Gastroesophageal sphincter (tissue), 4 donors: Measurements from ENCODE around the gene ATG14. TPM values are rescaled to one million over a fixed set of nuclear protein-coding genes. Genes with fewer than 3 reads are reported as not detected.

ENCODE experiments used
- ATAC-seq: fragments of 150-250 bp; one replicate; pipeline ENCODE4 v1.9.1; 2016; ENCODE audit warnings: mild to moderate bottlenecking, moderate library complexity
- H3K27ac ChIP-seq, 4 donors: fragments of 200-600 bp; sonication (generic) in 3 of 4; 1 replicate in 3 of 4; 2 replicates in 1 of 4; pipeline ENCODE4 v1.5.1; 2016 to 2019
- H3K27me3 ChIP-seq: fragments of 200-600 bp; sonication (generic); one replicate; pipeline ENCODE4 v1.5.1; 2019
- H3K36me3 ChIP-seq, 2 donors: fragments of 200-600 bp; sonication (generic); one replicate each; pipeline ENCODE4 v1.5.1; 2019; ENCODE audit warnings: control low read depth in 1 of 2
- H3K4me1 ChIP-seq, 3 donors: fragments of 200-600 bp; sonication (generic); 1 replicate in 2 of 3; 2 replicates in 1 of 3; pipeline ENCODE4 v1.5.1; 2016 to 2019; ENCODE audit warnings: control low read depth in 2 of 3
- H3K4me3 ChIP-seq, 2 donors: fragments of 200-600 bp; sonication (generic); one replicate each; pipeline ENCODE4 v1.5.1; 2019; ENCODE audit warnings: mild to moderate bottlenecking in 1 of 2, moderate library complexity in 1 of 2
- H3K9me3 ChIP-seq, 3 donors: fragments of 200-600 bp; sonication (generic); one replicate each; pipeline ENCODE4 v1.5.1; 2017 to 2019; ENCODE audit warnings: control low read depth in 2 of 3
- CTCF ChIP-seq, 4 experiments: fragments of 200-600 bp in 2 of 4; fragments of 450-650 bp in 2 of 4; sonication (generic) in 1 of 4; IDR thresholded peaks; one replicate each; pipeline ENCODE4 v1.5.1; 2017 to 2019; ENCODE audit warnings: antibody characterized with exemption in 4 of 4, mild to moderate bottlenecking in 2 of 4, moderate library complexity in 2 of 4
- EP300 ChIP-seq: sonication (generic); formaldehyde crosslinking; IDR thresholded peaks from one replicate; pipeline ENCODE4 v1.6.1; 2017; ENCODE audit warnings: antibody characterized with exemption, mild to moderate bottlenecking
- POLR2A ChIP-seq, 2 donors: fragments of 450-650 bp; IDR thresholded peaks; one replicate each; pipeline ENCODE4 v1.6.1; 2017; ENCODE audit warnings: antibody characterized with exemption in 2 of 2, mild to moderate bottlenecking in 2 of 2, moderate library complexity in 1 of 2
- POLR2AphosphoS5 ChIP-seq: sonication (generic); formaldehyde crosslinking; IDR thresholded peaks from one replicate; pipeline ENCODE4 v1.6.1; 2017; ENCODE audit warnings: antibody characterized with exemption
- WGBS, 2 donors: methylation state at CpG; one replicate each; pipeline ENCODE4 v1.1.5; 2018; ENCODE audit warnings: low coverage in 1 of 2; 5-methylcytosine and 5-hydroxymethylcytosine counted together
- total RNA-seq, 4 donors: library from RNA; depleted of rRNA; stranded (reverse); fragments of >200 nt; gene quantifications; one replicate each; pipeline ENCODE4 v1.1.0, GENCODE V29; 2016

ATG14 gene
- total RNA-seq, 4 donors from 2014 or later, result 16.4 to 29.9 (median 18.1) TPM

- TF ChIP-seq EP300 (no peak), CTCF (IDR thresholded peaks at IDR 0.05) (no peak), POLR2AphosphoS5 (no peak), POLR2A (IDR thresholded peaks at IDR 0.05) (no peak)
- Histone ChIP-seq H3K4me1 (peaks cover 0 to 52% (median 10%) of the 10 kb centered on the region in 3 donors), H3K27ac (no peak overlapping the region), H3K27me3 (no peaks in the 10 kb centered on the region), H3K4me3 (no peak overlapping the region), H3K9me3 (no peaks in the 10 kb centered on the region), H3K36me3 (no peaks in the 10 kb centered on the region)
- no peak for ATAC-seq
- 55 to 60% methylated on average over 3 to 4 of the region's 4 CpGs for WGBS, 2 donors
These were observed 77.7 kb downstream of the ATG14 start for GRCh38 chr14:55333711-55334485.

- Histone ChIP-seq H3K27ac (no peak overlapping the region), H3K9me3 (no peaks in the 10 kb centered on the region), H3K4me3 (no peak overlapping the region), H3K27me3 (no peaks in the 10 kb centered on the region), H3K36me3 (no peaks in the 10 kb centered on the region), H3K4me1 (peaks cover 0 to 57% (median 10%) of the 10 kb centered on the region in 3 donors)
- TF ChIP-seq POLR2AphosphoS5 (no peak), POLR2A (IDR thresholded peaks at IDR 0.05) (no peak), EP300 (no peak), CTCF (IDR thresholded peaks at IDR 0.05) (no peak)
- no peak for ATAC-seq
- WGBS, 2 donors, result 62 to 67% methylated on average over 5 to 6 of the region's 7 CpGs
These were observed 78.7 kb downstream of the ATG14 start for GRCh38 chr14:55332654-55333570.

- no peak overlapping the region for H3K4me3 ChIP-seq
- peak overlapping the region in 1 of 4 donors; percentile 37 for H3K27ac ChIP-seq
- H3K36me3 ChIP-seq, result no peaks in the 10 kb centered on the region
- ATAC-seq, result no peak
- H3K9me3 ChIP-seq, result no peaks in the 10 kb centered on the region
- H3K4me1 ChIP-seq, result peaks cover 0 to 72% (median 10%) of the 10 kb centered on the region in 3 donors
- WGBS, 2 donors, result 45 to 79% methylated on average over 5 to 6 of the region's 6 CpGs
- TF ChIP-seq POLR2A (IDR thresholded peaks at IDR 0.05) (no peak), POLR2AphosphoS5 (no peak), EP300 (no peak), CTCF (IDR thresholded peaks at IDR 0.05) (no peak)
- H3K27me3 ChIP-seq, result no peaks in the 10 kb centered on the region
These were observed 81.5 kb downstream of the ATG14 start for GRCh38 chr14:55329999-55330710.

- Histone ChIP-seq H3K4me1 (peaks cover 0 to 55% (median 4%) of the 10 kb centered on the region in 3 donors), H3K9me3 (no peaks in the 10 kb centered on the region), H3K4me3 (no peak overlapping the region), H3K27me3 (no peaks in the 10 kb centered on the region), H3K36me3 (no peaks in the 10 kb centered on the region), H3K27ac (no peak overlapping the region)
- TF ChIP-seq POLR2A (IDR thresholded peaks at IDR 0.05) (no peak), EP300 (no peak), POLR2AphosphoS5 (no peak), CTCF (IDR thresholded peaks at IDR 0.05) (no peak)
- WGBS, 2 donors, result 47 to 78% methylated on average over 3 of the region's 3 CpGs
- no peak for ATAC-seq
These were observed 83.3 kb downstream of the ATG14 start for GRCh38 chr14:55328317-55328716.
